Stimulated activated naive CD8-positive, alpha-beta T cell treated with anti-CD3 and anti-CD28 coated beads, Interleukin-15, Interleukin-2, amounts not matched to agents 100 ng/mL and 50 ng/mL, for 24 hours (primary cell): ENCODE measurements around the gene ADARB1.

Experiments used
- H3K27ac Mint-ChIP-seq: one replicate; pipeline ENCODE4 v1.8.0; 2021; ENCODE audit warnings: mild to moderate bottlenecking, mixed read lengths
- H3K27me3 Mint-ChIP-seq: one replicate; pipeline ENCODE4 v1.8.0; 2021; ENCODE audit warnings: mixed read lengths
- H3K36me3 Mint-ChIP-seq: one replicate; pipeline ENCODE4 v1.8.0; 2021; ENCODE audit warnings: low read depth, mixed read lengths
- H3K4me1 Mint-ChIP-seq: one replicate; pipeline ENCODE4 v1.8.0; 2021; ENCODE audit warnings: low read depth, mixed read lengths
- H3K4me3 Mint-ChIP-seq: one replicate; pipeline ENCODE4 v1.8.0; 2021; ENCODE audit warnings: mild to moderate bottlenecking, mixed read lengths
- H3K9me3 Mint-ChIP-seq: one replicate; pipeline ENCODE4 v1.8.0; 2021; ENCODE audit warnings: mixed read lengths

Gene ADARB1

DNA sequence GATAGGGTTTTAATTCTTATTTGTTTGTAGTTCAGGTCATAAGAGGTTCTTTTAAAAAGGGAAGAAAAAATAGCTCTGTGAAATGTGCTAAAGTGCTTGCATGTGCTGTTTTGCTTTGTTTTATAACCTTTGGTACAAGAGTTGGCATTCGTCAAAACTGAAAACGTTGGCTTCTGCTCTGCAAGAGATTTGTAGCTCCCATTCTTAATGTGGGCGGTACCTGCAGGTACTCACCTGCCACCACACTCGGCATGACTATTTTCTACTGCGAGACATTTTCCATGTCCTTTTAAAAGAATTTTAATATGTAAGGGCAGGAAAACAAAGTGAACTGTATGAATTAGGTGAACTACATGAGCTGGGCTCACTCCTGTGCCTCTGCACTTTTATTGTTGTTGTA lies 92.6 kb downstream of the ADARB1 start:
- Mint-ChIP-seq H3K27me3 (no peaks in the 10 kb centered on the region), H3K4me1 (peaks cover 20% of the 10 kb centered on the region), H3K9me3 (no peaks in the 10 kb centered on the region), H3K36me3 (no peaks in the 10 kb centered on the region), H3K4me3 (no peak overlapping the region), H3K27ac (no peak overlapping the region)

DNA sequence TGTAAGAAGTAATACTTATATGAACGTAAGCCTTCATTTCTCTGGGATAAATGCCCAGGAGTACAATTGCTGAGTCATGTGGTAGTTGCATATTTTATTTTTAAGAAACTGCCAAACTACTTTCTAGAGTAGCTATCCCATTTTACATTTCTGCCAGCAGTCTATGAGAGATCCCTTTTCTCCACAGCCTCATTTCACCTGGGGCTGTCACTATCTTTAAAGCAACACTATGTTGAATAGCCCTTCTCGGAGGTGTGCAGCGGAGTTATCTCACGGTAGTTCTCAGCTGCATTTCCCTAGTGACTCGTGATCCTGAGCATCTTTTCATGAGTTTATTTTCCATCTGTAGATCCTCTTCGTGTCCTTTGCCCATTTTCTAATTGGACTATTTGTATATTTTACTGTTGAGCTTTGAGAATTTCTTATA lies 93.4 kb downstream of the ADARB1 start:
- Mint-ChIP-seq H3K9me3 (no peaks in the 10 kb centered on the region), H3K27me3 (no peaks in the 10 kb centered on the region), H3K4me1 (peaks cover 20% of the 10 kb centered on the region), H3K36me3 (no peaks in the 10 kb centered on the region), H3K27ac (no peak overlapping the region), H3K4me3 (no peak overlapping the region)

DNA sequence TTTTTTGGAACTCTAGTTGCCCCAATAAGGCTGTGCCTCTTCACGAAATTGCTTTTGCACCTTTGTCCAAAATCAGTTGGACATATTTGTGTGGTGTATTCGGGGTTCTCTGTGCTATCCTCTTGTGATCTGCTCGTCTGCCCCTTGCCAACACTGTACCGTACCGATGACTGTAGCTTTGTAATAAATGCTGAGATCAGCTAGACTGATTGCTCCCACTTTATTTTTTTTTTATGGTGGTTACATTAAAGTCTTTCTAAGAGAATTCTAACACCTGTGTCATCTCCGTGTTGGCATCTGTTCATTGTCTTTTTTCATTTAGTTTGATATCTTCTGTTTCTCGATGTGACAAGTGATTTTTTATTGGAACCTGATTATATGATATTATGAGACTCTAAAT lies 94.1 kb downstream of the ADARB1 start:
- Mint-ChIP-seq H3K4me1 (peaks cover 20% of the 10 kb centered on the region), H3K9me3 (no peaks in the 10 kb centered on the region), H3K36me3 (no peaks in the 10 kb centered on the region), H3K27ac (no peak overlapping the region), H3K4me3 (no peak overlapping the region), H3K27me3 (no peaks in the 10 kb centered on the region)

DNA sequence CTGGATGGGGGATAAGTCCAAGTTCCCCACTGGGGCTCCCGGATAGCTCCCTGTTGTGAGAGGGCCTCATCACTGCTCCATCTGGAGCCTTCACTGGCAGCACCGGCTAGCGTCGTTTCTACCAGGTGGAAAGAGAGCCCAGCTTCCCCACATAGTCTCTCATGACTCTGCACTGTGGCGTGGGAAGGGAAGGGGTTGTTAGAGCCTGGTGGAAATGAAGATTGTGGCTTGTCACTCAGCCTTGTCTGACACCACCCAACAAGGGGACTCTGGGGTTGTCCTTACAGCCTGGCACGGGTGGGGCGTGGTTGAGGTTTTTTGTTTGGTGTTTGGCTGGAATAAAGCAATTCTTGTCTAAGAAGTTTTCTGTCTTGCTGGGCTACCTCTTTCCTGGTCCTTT lies 94.6 kb downstream of the ADARB1 start:
- Mint-ChIP-seq H3K27ac (no peak overlapping the region), H3K36me3 (no peaks in the 10 kb centered on the region), H3K4me3 (no peak overlapping the region), H3K9me3 (no peaks in the 10 kb centered on the region), H3K27me3 (no peaks in the 10 kb centered on the region), H3K4me1 (peaks cover 20% of the 10 kb centered on the region)

DNA sequence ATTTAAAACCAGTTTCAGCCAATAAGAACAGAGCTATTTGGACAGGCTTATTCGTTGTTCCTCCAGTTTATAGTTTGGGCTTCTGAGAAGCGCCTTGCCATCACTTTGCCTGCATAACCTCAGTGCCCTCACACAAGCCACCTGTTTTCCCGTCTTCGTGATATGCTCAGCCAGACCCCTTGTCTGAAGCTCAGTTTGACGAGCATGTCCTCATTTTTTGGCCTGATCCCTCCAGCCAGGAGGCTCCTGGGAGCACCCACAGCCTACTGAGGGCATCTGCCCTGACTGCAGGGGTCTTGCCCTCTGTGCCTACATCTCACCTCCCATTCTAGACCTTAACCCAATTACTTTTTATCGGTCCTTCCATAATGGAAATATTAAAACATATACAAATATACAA lies 95.3 kb downstream of the ADARB1 start:
- Mint-ChIP-seq H3K27me3 (no peaks in the 10 kb centered on the region), H3K9me3 (no peaks in the 10 kb centered on the region), H3K4me3 (no peak overlapping the region), H3K36me3 (no peaks in the 10 kb centered on the region), H3K27ac (no peak overlapping the region), H3K4me1 (peaks cover 20% of the 10 kb centered on the region)

DNA sequence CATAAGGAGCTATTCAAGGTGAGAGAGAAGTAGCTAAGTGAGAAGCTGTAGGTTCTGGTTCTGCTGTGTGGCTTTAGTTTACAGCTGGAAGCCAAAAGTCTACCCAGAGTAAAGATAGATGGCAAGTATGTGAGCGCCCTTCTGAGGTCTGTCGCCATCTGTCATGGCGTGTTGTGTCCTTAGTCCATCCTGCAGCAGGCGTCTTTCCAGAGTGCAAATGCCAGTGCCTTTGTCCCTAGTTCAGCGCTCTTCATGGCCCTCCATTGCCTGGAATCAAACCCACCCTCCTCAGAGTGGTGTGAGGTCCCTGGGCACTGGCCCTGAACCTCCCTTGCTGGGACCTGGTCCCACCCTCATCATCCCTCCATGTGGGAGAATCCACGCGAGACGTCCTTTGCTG lies 96.6 kb downstream of the ADARB1 start:
- no peak overlapping the region for H3K4me3 Mint-ChIP-seq
- peaks cover under 1% of the 10 kb centered on the region for H3K36me3 Mint-ChIP-seq
- no peaks in the 10 kb centered on the region for H3K9me3 Mint-ChIP-seq
- H3K27ac Mint-ChIP-seq, result no peak overlapping the region
- H3K27me3 Mint-ChIP-seq, result no peaks in the 10 kb centered on the region
- H3K4me1 Mint-ChIP-seq, result peaks cover 20% of the 10 kb centered on the region

DNA sequence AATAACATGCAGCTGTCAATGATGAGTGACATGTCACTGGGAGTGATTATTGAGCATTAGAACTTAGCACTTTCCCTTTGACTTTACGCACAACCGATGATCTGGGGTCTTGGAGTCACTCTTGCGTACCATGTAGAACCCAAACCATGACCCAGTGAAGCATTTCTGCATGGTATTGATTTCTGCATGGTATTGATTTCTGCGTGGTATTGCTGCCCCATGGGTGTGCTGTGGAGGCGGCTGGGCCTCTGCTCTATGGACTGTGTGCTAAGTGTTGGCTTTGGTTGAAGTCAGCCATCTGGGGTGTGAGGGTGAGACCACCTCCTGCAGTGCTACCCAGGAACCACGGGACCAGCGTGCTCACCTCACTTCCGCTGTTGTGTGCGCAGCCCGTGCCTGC lies 98.0 kb downstream of the ADARB1 start:
- no peaks in the 10 kb centered on the region for H3K9me3 Mint-ChIP-seq
- peaks cover 20% of the 10 kb centered on the region for H3K4me1 Mint-ChIP-seq
- peaks cover 12% of the 10 kb centered on the region for H3K36me3 Mint-ChIP-seq
- no peak overlapping the region for H3K27ac Mint-ChIP-seq
- H3K27me3 Mint-ChIP-seq, result no peaks in the 10 kb centered on the region
- H3K4me3 Mint-ChIP-seq, result no peak overlapping the region

DNA sequence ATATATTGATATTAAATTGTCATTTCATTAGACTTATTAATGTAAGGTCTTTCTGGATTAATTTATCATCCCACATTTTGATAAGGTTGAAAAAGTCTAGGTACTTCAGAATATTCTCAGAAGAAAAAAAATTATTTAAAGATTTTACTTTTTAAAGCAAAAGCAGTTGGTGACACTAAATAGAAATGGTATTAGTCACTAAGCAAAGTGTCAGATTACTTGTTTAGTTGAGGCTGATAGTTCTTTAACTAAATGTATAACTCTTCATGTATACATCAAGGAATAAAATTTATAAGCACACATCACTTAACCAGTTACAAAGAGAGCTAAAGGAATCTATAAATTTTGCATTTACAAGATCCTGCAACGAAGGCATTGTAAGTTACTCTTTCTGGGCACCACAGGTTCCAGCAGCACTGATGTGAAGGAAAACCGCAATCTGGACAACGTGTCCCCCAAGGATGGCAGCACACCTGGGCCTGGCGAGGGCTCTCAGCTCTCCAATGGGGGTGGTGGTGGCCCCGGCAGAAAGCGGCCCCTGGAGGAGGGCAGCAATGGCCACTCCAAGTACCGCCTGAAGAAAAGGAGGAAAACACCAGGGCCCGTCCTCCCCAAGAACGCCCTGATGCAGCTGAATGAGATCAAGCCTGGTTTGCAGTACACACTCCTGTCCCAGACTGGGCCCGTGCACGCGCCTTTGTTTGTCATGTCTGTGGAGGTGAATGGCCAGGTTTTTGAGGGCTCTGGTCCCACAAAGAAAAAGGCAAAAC lies 101.1 kb downstream of the ADARB1 start:
- Mint-ChIP-seq H3K4me3 (no peak overlapping the region), H3K9me3 (no peaks in the 10 kb centered on the region), H3K27me3 (no peaks in the 10 kb centered on the region), H3K27ac (no peak overlapping the region), H3K36me3 (peaks cover 21% of the 10 kb centered on the region), H3K4me1 (no peaks in the 10 kb centered on the region)

DNA sequence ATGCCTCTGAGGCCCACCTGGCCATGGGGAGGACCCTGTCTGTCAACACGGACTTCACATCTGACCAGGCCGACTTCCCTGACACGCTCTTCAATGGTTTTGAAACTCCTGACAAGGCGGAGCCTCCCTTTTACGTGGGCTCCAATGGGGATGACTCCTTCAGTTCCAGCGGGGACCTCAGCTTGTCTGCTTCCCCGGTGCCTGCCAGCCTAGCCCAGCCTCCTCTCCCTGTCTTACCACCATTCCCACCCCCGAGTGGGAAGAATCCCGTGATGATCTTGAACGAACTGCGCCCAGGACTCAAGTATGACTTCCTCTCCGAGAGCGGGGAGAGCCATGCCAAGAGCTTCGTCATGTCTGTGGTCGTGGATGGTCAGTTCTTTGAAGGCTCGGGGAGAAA lies 101.8 kb downstream of the ADARB1 start:
- H3K4me3 Mint-ChIP-seq, result no peak overlapping the region
- no peaks in the 10 kb centered on the region for H3K27me3 Mint-ChIP-seq
- no peaks in the 10 kb centered on the region for H3K4me1 Mint-ChIP-seq
- H3K27ac Mint-ChIP-seq, result no peak overlapping the region
- H3K36me3 Mint-ChIP-seq, result peaks cover 24% of the 10 kb centered on the region
- no peaks in the 10 kb centered on the region for H3K9me3 Mint-ChIP-seq

DNA sequence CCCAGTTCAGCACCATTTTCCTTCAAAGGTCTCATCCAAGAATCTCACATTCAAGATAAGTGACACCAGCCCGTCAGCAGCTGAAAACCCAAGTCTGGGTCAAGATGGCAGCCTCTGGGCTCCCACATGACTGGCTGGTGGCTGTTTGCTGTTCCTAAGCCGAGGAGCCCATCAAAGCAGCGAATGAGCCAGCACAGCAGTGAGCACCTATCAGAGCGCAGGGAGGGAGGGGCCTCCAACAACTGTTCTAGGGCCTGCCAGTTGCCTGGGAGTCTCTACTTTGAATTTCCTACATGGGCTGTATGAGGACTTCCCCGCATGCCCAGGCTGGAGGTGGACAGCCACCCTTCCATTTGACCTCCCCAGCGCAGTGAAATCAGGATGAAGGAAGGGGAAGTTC lies 102.7 kb downstream of the ADARB1 start:
- peaks cover 32% of the 10 kb centered on the region for H3K36me3 Mint-ChIP-seq
- H3K4me1 Mint-ChIP-seq, result no peaks in the 10 kb centered on the region

DNA sequence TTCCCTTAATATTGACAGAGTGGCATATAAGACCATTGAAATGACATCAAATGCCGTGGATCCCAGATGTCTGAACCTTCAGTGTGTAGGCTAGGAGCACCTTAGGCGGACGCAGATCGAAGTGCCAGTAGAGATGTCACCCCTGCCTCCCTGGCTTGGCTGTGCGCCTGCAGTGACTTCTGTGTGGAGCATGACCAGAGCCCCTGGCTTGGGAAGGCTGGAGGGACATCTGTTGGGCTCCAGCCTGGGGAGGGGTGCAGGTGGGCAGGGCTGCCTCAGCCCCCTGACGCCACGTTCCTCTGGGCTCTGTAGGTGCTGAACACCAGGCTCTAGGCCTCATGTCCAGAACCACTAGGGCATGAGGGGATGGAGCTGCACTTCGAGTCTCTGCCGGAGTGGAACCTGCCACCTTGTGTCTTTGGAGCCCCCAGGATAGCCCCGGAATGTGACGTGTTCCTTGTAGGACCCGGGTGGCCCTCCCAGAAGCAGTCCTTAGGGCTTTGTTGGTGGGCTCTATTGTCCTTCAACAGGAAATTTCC lies 103.8 kb downstream of the ADARB1 start:
- Mint-ChIP-seq H3K36me3 (peaks cover 43% of the 10 kb centered on the region), H3K27me3 (no peaks in the 10 kb centered on the region)

More for the DNA sequence above, 102.7 kb downstream of the ADARB1 start:
- no peaks in the 10 kb centered on the region for H3K9me3 Mint-ChIP-seq
- H3K27me3 Mint-ChIP-seq, result no peaks in the 10 kb centered on the region
- H3K27ac Mint-ChIP-seq, result no peak overlapping the region
- no peak overlapping the region for H3K4me3 Mint-ChIP-seq

DNA sequence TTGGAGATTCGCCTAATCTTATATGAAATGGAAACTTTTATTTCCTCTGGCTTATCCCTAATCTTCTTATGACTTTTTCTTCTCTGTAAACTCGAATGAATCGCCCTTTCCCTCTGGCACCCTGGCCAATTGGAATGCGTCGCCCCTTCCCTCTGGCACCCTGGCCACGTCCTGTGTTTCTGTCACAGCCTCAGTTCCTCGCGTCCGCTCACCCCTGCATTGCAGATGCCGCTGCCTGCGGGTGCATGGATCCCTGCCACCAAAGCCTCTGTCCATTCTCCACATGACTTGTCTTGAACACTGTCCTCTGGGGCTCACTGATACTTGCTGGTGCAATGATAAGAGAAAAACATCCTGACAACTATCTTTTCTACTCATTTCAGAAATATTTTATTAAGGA lies 104.6 kb downstream of the ADARB1 start:
- Mint-ChIP-seq H3K36me3 (peaks cover 46% of the 10 kb centered on the region), H3K4me3 (no peak overlapping the region), H3K27ac (no peak overlapping the region), H3K9me3 (no peaks in the 10 kb centered on the region), H3K4me1 (no peaks in the 10 kb centered on the region), H3K27me3 (no peaks in the 10 kb centered on the region)

More for the DNA sequence above, 103.8 kb downstream of the ADARB1 start:
- Mint-ChIP-seq H3K4me3 (no peak overlapping the region), H3K9me3 (no peaks in the 10 kb centered on the region), H3K27ac (no peak overlapping the region), H3K4me1 (no peaks in the 10 kb centered on the region)

DNA sequence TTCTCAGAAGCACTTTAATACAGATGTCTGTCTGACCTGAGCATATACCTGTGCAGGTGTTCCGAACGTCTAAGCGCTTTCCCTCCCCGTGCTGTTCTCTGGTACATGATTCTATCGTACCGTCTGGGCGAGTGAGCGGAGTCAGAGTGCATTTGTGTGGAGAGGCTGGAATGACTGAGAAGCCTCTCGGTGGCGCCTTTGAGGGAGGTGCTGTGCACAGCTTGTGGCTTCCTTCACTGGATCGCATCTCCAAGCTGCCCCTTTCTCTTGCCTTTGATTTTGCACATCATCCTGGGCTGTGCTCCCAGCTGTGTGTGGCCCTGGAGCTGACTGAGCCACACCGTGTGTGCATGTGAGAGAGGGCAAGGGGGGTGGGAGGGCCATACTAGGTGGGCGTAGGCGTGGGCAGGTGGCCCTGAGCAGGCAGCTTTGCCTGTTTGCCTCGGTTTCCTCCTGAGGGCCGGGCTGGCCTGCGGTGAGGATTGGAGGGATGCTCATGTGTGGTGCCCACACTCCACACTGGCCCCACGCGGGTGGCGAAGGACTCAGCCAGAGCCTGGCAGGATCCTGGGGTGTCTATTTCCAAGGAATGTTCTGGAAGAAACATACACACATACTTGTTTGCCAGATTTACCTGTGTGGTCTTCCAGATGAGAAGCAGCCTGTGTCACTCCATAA lies 105.3 kb downstream of the ADARB1 start:
- H3K27ac Mint-ChIP-seq, result no peak overlapping the region
- H3K36me3 Mint-ChIP-seq, result peaks cover 47% of the 10 kb centered on the region
- no peaks in the 10 kb centered on the region for H3K27me3 Mint-ChIP-seq
- no peak overlapping the region for H3K4me3 Mint-ChIP-seq
- no peaks in the 10 kb centered on the region for H3K4me1 Mint-ChIP-seq
- H3K9me3 Mint-ChIP-seq, result no peaks in the 10 kb centered on the region

DNA sequence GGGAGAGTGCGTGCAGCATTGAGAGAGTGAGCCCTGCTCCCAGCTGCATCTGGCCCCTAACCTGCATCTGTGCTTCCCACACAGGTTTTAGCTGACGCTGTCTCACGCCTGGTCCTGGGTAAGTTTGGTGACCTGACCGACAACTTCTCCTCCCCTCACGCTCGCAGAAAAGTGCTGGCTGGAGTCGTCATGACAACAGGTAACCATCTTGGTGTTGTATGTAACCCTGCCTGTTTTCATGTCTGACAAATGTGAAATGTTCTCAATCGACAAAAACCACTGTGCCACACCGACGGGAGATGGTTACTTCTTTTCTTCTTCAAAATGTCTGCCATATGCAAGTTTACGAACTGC lies 105.8 kb downstream of the ADARB1 start:
- Mint-ChIP-seq H3K9me3 (no peaks in the 10 kb centered on the region), H3K4me1 (no peaks in the 10 kb centered on the region), H3K36me3 (peaks cover 52% of the 10 kb centered on the region), H3K27me3 (no peaks in the 10 kb centered on the region), H3K27ac (no peak overlapping the region), H3K4me3 (no peak overlapping the region)

DNA sequence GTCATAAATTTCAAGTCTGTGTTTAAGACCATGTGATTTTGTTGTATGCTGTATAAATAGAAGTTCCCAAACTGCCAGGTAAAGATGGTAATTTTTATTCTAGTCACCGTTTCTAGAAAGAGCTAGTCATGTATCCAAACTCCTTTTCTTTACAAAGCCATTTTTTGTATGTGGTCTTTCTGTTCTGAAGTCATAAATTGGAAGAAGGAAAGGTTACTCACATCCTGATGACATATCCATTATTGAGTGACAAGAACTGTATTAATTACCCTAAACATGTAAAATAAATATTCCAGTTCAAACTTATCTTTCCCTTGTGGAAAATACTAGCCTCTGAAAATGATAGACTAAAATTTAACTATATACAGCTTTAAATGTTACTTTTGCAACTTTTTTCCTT lies 108.6 kb downstream of the ADARB1 start:
- peaks cover 68% of the 10 kb centered on the region for H3K36me3 Mint-ChIP-seq
- no peak overlapping the region for H3K4me3 Mint-ChIP-seq
- peaks cover 14% of the 10 kb centered on the region for H3K9me3 Mint-ChIP-seq
- no peaks in the 10 kb centered on the region for H3K4me1 Mint-ChIP-seq
- no peaks in the 10 kb centered on the region for H3K27me3 Mint-ChIP-seq
- no peak overlapping the region for H3K27ac Mint-ChIP-seq
